Gastroesophageal sphincter (tissue), 3 donors: ENCODE measurements around the gene CYFIP2.

Source experiments
- EP300 ChIP-seq: sonication (generic); formaldehyde crosslinking; IDR thresholded peaks from one replicate; pipeline ENCODE4 v1.6.1; 2017; ENCODE audit warnings: antibody characterized with exemption, mild to moderate bottlenecking
- POLR2A ChIP-seq, 2 donors: fragments of 450-650 bp; IDR thresholded peaks; one replicate each; pipeline ENCODE4 v1.6.1; 2017; ENCODE audit warnings: antibody characterized with exemption in 2 of 2, mild to moderate bottlenecking in 2 of 2, moderate library complexity in 1 of 2
- TF ChIP-seq, protein P1 (sequence below), 4 experiments: fragments of 200-600 bp in 2 of 4; fragments of 450-650 bp in 2 of 4; sonication (generic) in 1 of 4; IDR thresholded peaks; one replicate each; pipeline ENCODE4 v1.5.1; 2017 to 2019; ENCODE audit warnings: antibody characterized with exemption in 4 of 4, mild to moderate bottlenecking in 2 of 4, moderate library complexity in 2 of 4

- TF ChIP-seq POLR2A (IDR thresholded peaks at IDR 0.05), result no peak
- no peak for TF ChIP-seq EP300
- TF ChIP-seq, protein P1, sequence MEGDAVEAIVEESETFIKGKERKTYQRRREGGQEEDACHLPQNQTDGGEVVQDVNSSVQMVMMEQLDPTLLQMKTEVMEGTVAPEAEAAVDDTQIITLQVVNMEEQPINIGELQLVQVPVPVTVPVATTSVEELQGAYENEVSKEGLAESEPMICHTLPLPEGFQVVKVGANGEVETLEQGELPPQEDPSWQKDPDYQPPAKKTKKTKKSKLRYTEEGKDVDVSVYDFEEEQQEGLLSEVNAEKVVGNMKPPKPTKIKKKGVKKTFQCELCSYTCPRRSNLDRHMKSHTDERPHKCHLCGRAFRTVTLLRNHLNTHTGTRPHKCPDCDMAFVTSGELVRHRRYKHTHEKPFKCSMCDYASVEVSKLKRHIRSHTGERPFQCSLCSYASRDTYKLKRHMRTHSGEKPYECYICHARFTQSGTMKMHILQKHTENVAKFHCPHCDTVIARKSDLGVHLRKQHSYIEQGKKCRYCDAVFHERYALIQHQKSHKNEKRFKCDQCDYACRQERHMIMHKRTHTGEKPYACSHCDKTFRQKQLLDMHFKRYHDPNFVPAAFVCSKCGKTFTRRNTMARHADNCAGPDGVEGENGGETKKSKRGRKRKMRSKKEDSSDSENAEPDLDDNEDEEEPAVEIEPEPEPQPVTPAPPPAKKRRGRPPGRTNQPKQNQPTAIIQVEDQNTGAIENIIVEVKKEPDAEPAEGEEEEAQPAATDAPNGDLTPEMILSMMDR (IDR thresholded peaks at IDR 0.05), result peak in 2 of 4 experiments; percentile 6 to 27
Observed at GRCh38 chr5:157324237-157324636, 58.3 kb downstream of the CYFIP2 start.
